HepG2 (cell line): ENCODE measurements around the gene P2RX7. TPM values are rescaled to one million over a fixed set of nuclear protein-coding genes. Genes with fewer than 3 reads are reported as not detected.

Experiments used
- AKAP8 ChIP-seq: sonication (generic); formaldehyde crosslinking; IDR thresholded peaks from 2 replicates; pipeline ENCODE4 v1.5.1; 2020; ENCODE audit warnings: mild to moderate bottlenecking, missing genetic modification reagents
- CREM ChIP-seq, 2 experiments: sonication (generic) in 1 of 2; formaldehyde crosslinking in 1 of 2; IDR thresholded peaks; 2 replicates each; pipeline versions ENCODE4 v1.4.0 to v1.6.1; 2016 to 2020; ENCODE audit warnings: antibody characterized with exemption in 1 of 2, mild to moderate bottlenecking in 1 of 2, missing genetic modification reagents in 1 of 2
- FOSL1 ChIP-seq: sonication (generic); formaldehyde crosslinking; IDR thresholded peaks from 2 replicates; pipeline ENCODE4 v1.9.0; 2021; ENCODE audit warnings: missing genetic modification reagents, borderline replicate concordance
- GTF3A ChIP-seq: sonication (generic); formaldehyde crosslinking; conservative IDR thresholded peaks from 2 replicates; pipeline ENCODE4 v1.4.0; 2020; ENCODE audit warnings: mild to moderate bottlenecking, missing genetic modification reagents
- HOXA5 ChIP-seq: sonication (generic); formaldehyde crosslinking; IDR thresholded peaks from 2 replicates; pipeline ENCODE4 v1.4.0; 2020; ENCODE audit warnings: missing genetic modification reagents
- KMT2A ChIP-seq: sonication (generic); formaldehyde crosslinking; IDR thresholded peaks from 2 replicates; pipeline ENCODE4 v1.4.0; 2020; ENCODE audit warnings: missing genetic modification reagents
- MED1 ChIP-seq: sonication (generic); formaldehyde crosslinking; IDR thresholded peaks from 2 replicates; pipeline ENCODE4 v1.4.0; 2020; ENCODE audit warnings: missing genetic modification reagents
- MYNN ChIP-seq: sonication (generic); formaldehyde crosslinking; IDR thresholded peaks from 2 replicates; pipeline ENCODE4 v1.4.0; 2020; ENCODE audit warnings: mild to moderate bottlenecking, low read depth, missing genetic modification reagents
- TRIM22 ChIP-seq: fragments of 450-650 bp; IDR thresholded peaks from 2 replicates; pipeline ENCODE4 v1.6.1; 2017
- XBP1 ChIP-seq: sonication (generic); formaldehyde crosslinking; IDR thresholded peaks from 2 replicates; pipeline ENCODE4 v1.5.0; 2020; ENCODE audit warnings: missing genetic modification reagents
- ZBTB34 ChIP-seq: sonication (generic); formaldehyde crosslinking; IDR thresholded peaks from 2 replicates; pipeline ENCODE4 v1.8.0; 2022; ENCODE audit warnings: mild to moderate bottlenecking, missing genetic modification reagents
- ZBTB39 ChIP-seq: sonication (generic); formaldehyde crosslinking; IDR thresholded peaks from 2 replicates; pipeline ENCODE4 v1.5.0; 2020; ENCODE audit warnings: missing genetic modification reagents
- ZIK1 ChIP-seq: sonication (generic); formaldehyde crosslinking; IDR thresholded peaks from 2 replicates; pipeline ENCODE4 v1.5.0; 2020; ENCODE audit warnings: mild to moderate bottlenecking, low read depth, missing genetic modification reagents, borderline replicate concordance
- ZNF407 ChIP-seq: sonication (generic); formaldehyde crosslinking; IDR thresholded peaks from one replicate; pipeline ENCODE4 v1.5.1; 2020; ENCODE audit warnings: mild to moderate bottlenecking, missing genetic modification reagents; ENCODE audit errors: not compliant biosample characterization
- ZNF549 ChIP-seq: sonication (generic); formaldehyde crosslinking; IDR thresholded peaks from 2 replicates; pipeline ENCODE4 v1.5.0; 2020; ENCODE audit warnings: missing genetic modification reagents
- ZNF557 ChIP-seq: sonication (generic); formaldehyde crosslinking; IDR thresholded peaks from 2 replicates; pipeline ENCODE4 v1.4.0; 2020; ENCODE audit warnings: missing genetic modification reagents
- polyA plus RNA-seq, 8 experiments: library from polyadenylated mRNA; depleted of rRNA in 3 of 8; stranded (reverse) in 7 of 8; unstranded in 1 of 8; fragments of >200 nt; fragmentation: Illumina TruSeq in 4 of 8; extraction: Trizol in 4 of 8; gene quantifications; 2 replicates each; pipeline versions ENCODE4 v1.2.1 to v1.2.3, GENCODE V29; 2011 to 2016; ENCODE audit warnings: low read depth in 4 of 8, missing spikeins in 1 of 8, mixed read lengths in 1 of 8; ENCODE audit not compliant: insufficient read depth in 1 of 8
- total RNA-seq, 5 experiments: library from RNA; depleted of rRNA; stranded (reverse); fragments of >200 nt; fragmentation: Illumina TruSeq; extraction: Trizol; gene quantifications; 2 replicates each; pipeline ENCODE4 v1.2.3, GENCODE V29; 2016; ENCODE audit warnings: low read depth in 1 of 5

P2RX7 gene
- total and polyA plus RNA-seq, 2 of the 13 experiments (the other 11 are each of a cell fraction or from before 2014, with no cell fraction given): 0.13 to 0.73 TPM

GRCh38 chr12:121124402-121125109 is 8.1 kb upstream of the P2RX7 start (continued):
- no peak for TF ChIP-seq ZBTB39 (CRISPR knock-in tag)
- no peak for TF ChIP-seq GTF3A (CRISPR knock-in tag)
- peak; percentile 75; the same call in 1 of the 2 replicates for TF ChIP-seq FOSL1 (CRISPR knock-in tag)
- no peak for TF ChIP-seq TRIM22
- TF ChIP-seq AKAP8: no peak
- TF ChIP-seq ZNF557 (CRISPR knock-in tag): no peak
- TF ChIP-seq ZBTB34 (CRISPR knock-in tag): peak; percentile 86
- TF ChIP-seq KMT2A (CRISPR knock-in tag): no peak
- no peak for TF ChIP-seq XBP1 (CRISPR knock-in tag)
- no peak for TF ChIP-seq ZNF407 (CRISPR knock-in tag)
- TF ChIP-seq HOXA5: no peak
- TF ChIP-seq MED1: 0 out of 2 replicates have a peak, but pooled peaks have one; percentile 21
- TF ChIP-seq ZNF549 (CRISPR knock-in tag): no peak
- no peak for TF ChIP-seq CREM (IDR thresholded peaks at IDR 0.05)
- no peak for TF ChIP-seq CREM (CRISPR knock-in tag; IDR thresholded peaks at IDR 0.05)
- no peak for TF ChIP-seq MYNN (CRISPR knock-in tag)
- TF ChIP-seq ZIK1 (CRISPR knock-in tag): no peak
